GM18502 (cell line): ENCODE results near the gene C3orf52.
"Not testable (repeated sequence)": the region's sequence is repeated elsewhere in the genome, so short reads cannot be mapped to it uniquely, and the experiment has no call there.

ENCODE experiments used
- ATAC-seq: cut with Tn5 transposase; IDR thresholded peaks from one replicate; pipeline ENCODE4 v1.9.1; 2021; ENCODE audit warnings: mild to moderate bottlenecking; ENCODE audit not compliant: unreplicated experiment, poor library complexity

Gene C3orf52

GRCh38 chr3:112086076-112086854, at the start of gene C3orf52:
Gene C3orf52 (plus strand): TSS chr3:112086389. CDS start chr3:112086408, 19 bp downstream.
- peak; percentile 90 for ATAC-seq

GRCh38 chr3:112037194-112037593, 49.0 kb upstream of the C3orf52 start:
- ATAC-seq: not testable (repeated sequence)

GRCh38 chr3:112038863-112039262, 47.3 kb upstream of the C3orf52 start:
- peak; percentile 53 for ATAC-seq

GRCh38 chr3:112041321-112041720, 44.9 kb upstream of the C3orf52 start:
- no peak for ATAC-seq

- no peak for ATAC-seq
These were observed 43.3 kb upstream of the C3orf52 start for GRCh38 chr3:112042842-112043280.

GRCh38 chr3:112043621-112044201, 42.5 kb upstream of the C3orf52 start:
- ATAC-seq: peak; percentile 94

- ATAC-seq: no peak
These were observed 39.6 kb upstream of the C3orf52 start for GRCh38 chr3:112046599-112046998.

GRCh38 chr3:112047264-112047663, 38.9 kb upstream of the C3orf52 start:
- ATAC-seq: peak; percentile 51

- no peak for ATAC-seq
These were observed 37.3 kb upstream of the C3orf52 start for GRCh38 chr3:112048911-112049310.

- ATAC-seq: no peak
These were observed 33.0 kb upstream of the C3orf52 start for GRCh38 chr3:112053229-112053628.

GRCh38 chr3:112056451-112056929, 29.7 kb upstream of the C3orf52 start:
- no peak for ATAC-seq

GRCh38 chr3:112059497-112059896, 26.7 kb upstream of the C3orf52 start:
- ATAC-seq: no peak

- ATAC-seq: no peak
These were observed 25.0 kb upstream of the C3orf52 start for GRCh38 chr3:112061152-112061551.

- not testable (repeated sequence) for ATAC-seq
These were observed 13.7 kb upstream of the C3orf52 start for GRCh38 chr3:112072387-112073060.

GRCh38 chr3:112074006-112074405, 12.2 kb upstream of the C3orf52 start:
- no peak for ATAC-seq

GRCh38 chr3:112074616-112075497, 11.3 kb upstream of the C3orf52 start:
- peak; percentile 97 for ATAC-seq

GRCh38 chr3:112078125-112079083, 7.8 kb upstream of the C3orf52 start:
- ATAC-seq: peak; percentile 58

GRCh38 chr3:112083239-112083638, 3.0 kb upstream of the C3orf52 start:
- ATAC-seq: no peak
